Hepatic stellate cell (primary cell): ENCODE data around the gene MCUB.
"Not testable (repeated sequence)": the region's sequence is repeated elsewhere in the genome, so short reads cannot be mapped to it uniquely, and the experiment has no call there.

Source experiments
- DNase-seq: peaks from one replicate; pipeline ENCODE4 v3.0.0; 2011; ENCODE audit warnings: low spot score

The MCUB gene

GRCh38 chr4:109631532-109632108, 71.6 kb downstream of the MCUB start:
- no peak for DNase-seq

GRCh38 chr4:109640644-109641043, 80.6 kb downstream of the MCUB start:
- no peak for DNase-seq

- DNase-seq, result no peak
Measured at GRCh38 chr4:109645874-109646710, 86.0 kb downstream of the MCUB start.

- no peak for DNase-seq
Measured at GRCh38 chr4:109648266-109648996, 88.4 kb downstream of the MCUB start.

- DNase-seq, result no peak
Measured at GRCh38 chr4:109648997-109649575, 89.0 kb downstream of the MCUB start.

GRCh38 chr4:109649872-109650271, 89.8 kb downstream of the MCUB start:
- DNase-seq, result no peak

- no peak for DNase-seq
Measured at GRCh38 chr4:109655396-109655795, 95.3 kb downstream of the MCUB start.

- DNase-seq, result no peak
Measured at GRCh38 chr4:109657854-109658418, 97.9 kb downstream of the MCUB start.

GRCh38 chr4:109658871-109659410, 98.9 kb downstream of the MCUB start:
- no peak for DNase-seq

GRCh38 chr4:109662116-109662515, 102.1 kb downstream of the MCUB start:
- DNase-seq, result no peak

GRCh38 chr4:109662771-109663170, 102.7 kb downstream of the MCUB start:
- no peak for DNase-seq

- no peak for DNase-seq
Measured at GRCh38 chr4:109665783-109666485, 105.9 kb downstream of the MCUB start.

GRCh38 chr4:109671350-109671749, 111.3 kb downstream of the MCUB start:
- no peak for DNase-seq

GRCh38 chr4:109672169-109672930, 112.3 kb downstream of the MCUB start:
- no peak for DNase-seq

GRCh38 chr4:109673303-109673702, 113.3 kb downstream of the MCUB start:
- DNase-seq, result no peak

- DNase-seq, result no peak
Measured at GRCh38 chr4:109675181-109675580, 115.1 kb downstream of the MCUB start.

- no peak for DNase-seq
Measured at GRCh38 chr4:109675843-109676242, 115.8 kb downstream of the MCUB start.

GRCh38 chr4:109676886-109677285, 116.8 kb downstream of the MCUB start:
- no peak for DNase-seq

- not testable (repeated sequence) for DNase-seq
Measured at GRCh38 chr4:109678472-109678871, 118.4 kb downstream of the MCUB start.

- not testable (repeated sequence) for DNase-seq
Measured at GRCh38 chr4:109678925-109679324, 118.9 kb downstream of the MCUB start.

GRCh38 chr4:109682875-109683274, 122.8 kb downstream of the MCUB start:
- DNase-seq, result no peak
